Measurements from ENCODE around the gene AFM. TPM values are rescaled to one million over a fixed set of nuclear protein-coding genes. Genes with fewer than 3 reads are reported as not detected.

Gene AFM
- polyA plus RNA-seq, 4 donors = 0.57 to 16.2 (median 10.9) TPM

Other genes with a start within 250 kb of the AFM start
- 10 to 100 TPM; 61.5 to 79.4 (median 69.5) TPM for gene ANKRD17, start 222.9 kb upstream of the AFM start, polyA plus RNA-seq (ENCODE audit: insufficient read length in 4 of 4)
- gene ALB, start 77.5 kb upstream of the AFM start, polyA plus RNA-seq (ENCODE audit: insufficient read length in 4 of 4) = 100 to 1,000 TPM in 1 of 4 donors, 10 to 100 TPM in 1, 1 to 10 TPM in 2; 1.8 to 921 (median 12.6) TPM
- gene AFP, start 45.5 kb upstream of the AFM start, polyA plus RNA-seq (ENCODE audit: insufficient read length in 4 of 4) = 100 to 1,000 TPM; 110 to 978 (median 698) TPM
- gene RASSF6, start 138.7 kb downstream of the AFM start, polyA plus RNA-seq (ENCODE audit: insufficient read length in 4 of 4) = 1 to 10 TPM in 3 of 4 donors, under 1 TPM in 1; 0.25 to 7.6 (median 6.8) TPM

Data from left renal pelvis (tissue), 4 donors.